HCT116 (cell line): ENCODE measurements around the gene PRXL2A.

Experiments
- CTCF ChIP-seq, 3 experiments: fragments of 200-600 bp in 1 of 3; sonication (generic) in 1 of 3; IDR thresholded peaks in 2 of 3; conservative IDR thresholded peaks in 1 of 3; 2 replicates each; pipeline ENCODE4 v1.5.1; 2012 to 2017; ENCODE audit warnings: low read depth in 2 of 3, low read length in 2 of 3, antibody characterized with exemption in 1 of 3, borderline replicate concordance in 1 of 3, control low read depth in 1 of 3, mild to moderate bottlenecking in 1 of 3, mixed read lengths in 1 of 3, mixed run types in 1 of 3, moderate library complexity in 1 of 3; ENCODE audit not compliant: insufficient read depth in 1 of 3
- EGR1 ChIP-seq: IDR thresholded peaks from 2 replicates; pipeline ENCODE4 v1.6.1; 2012; ENCODE audit warnings: low read depth
- ELF1 ChIP-seq: IDR thresholded peaks from 2 replicates; pipeline ENCODE4 v1.6.1; 2012; ENCODE audit warnings: low read depth, borderline replicate concordance
- EZH2 ChIP-seq: fragments of 200-600 bp; sonication (generic); IDR thresholded peaks from 2 replicates; pipeline ENCODE4 v1.6.1; 2017; ENCODE audit warnings: antibody characterized with exemption, mixed run types
- EZH2phosphoT487 ChIP-seq: fragments of 200-600 bp; IDR thresholded peaks from 2 replicates; pipeline ENCODE4 v1.6.1; 2018; ENCODE audit warnings: antibody characterized with exemption, borderline replicate concordance
- POLR2A ChIP-seq: IDR thresholded peaks from 2 replicates; pipeline ENCODE4 v1.7.0; 2011; ENCODE audit warnings: borderline replicate concordance; ENCODE audit not compliant: insufficient read depth, insufficient read length; ENCODE audit errors: extremely low read depth
- POLR2AphosphoS5 ChIP-seq: IDR thresholded peaks from 2 replicates; pipeline ENCODE4 v1.6.1; 2011; ENCODE audit warnings: mild to moderate bottlenecking, low read depth, low read length, moderate library complexity
- REST ChIP-seq: IDR thresholded peaks from 2 replicates; pipeline ENCODE4 v1.6.1; 2012; ENCODE audit warnings: low read depth
- SIN3A ChIP-seq: IDR thresholded peaks from 2 replicates; pipeline ENCODE4 v1.6.1; 2012; ENCODE audit warnings: low read depth
- SP1 ChIP-seq: IDR thresholded peaks from 2 replicates; pipeline ENCODE4 v1.6.1; 2012; ENCODE audit warnings: low read depth
- SRF ChIP-seq: IDR thresholded peaks from 2 replicates; pipeline ENCODE4 v1.6.1; 2012; ENCODE audit warnings: low read depth
- YY1 ChIP-seq: IDR thresholded peaks from 2 replicates; pipeline ENCODE4 v1.6.1; 2011; ENCODE audit warnings: low read length, low read depth, moderate library complexity, mild to moderate bottlenecking; ENCODE audit not compliant: insufficient replicate concordance; ENCODE audit errors: extremely low read depth
- ZFX ChIP-seq: fragments of 450-650 bp; IDR thresholded peaks from 2 replicates; pipeline ENCODE4 v1.6.1; 2017
- TF ChIP-seq, protein P1 (sequence below): IDR thresholded peaks from 2 replicates; pipeline ENCODE4 v1.6.1; 2012

- TF ChIP-seq ZFX (no peak), CTCF (IDR thresholded peaks at IDR 0.05 in 2 of 3, conservative IDR thresholded peaks at IDR 0.05 in 1 of 3; ENCODE audit: borderline replicate concordance in 1 of 3, insufficient read depth in 1 of 3, low read depth in 2 of 3, low read length in 2 of 3) (no peak), POLR2A (no peak), SIN3A (no peak), POLR2AphosphoS5 (no peak), SRF (no peak), SP1 (no peak), ELF1 (no peak), EZH2 (no peak), YY1 (no peak), EZH2phosphoT487 (no peak), EGR1 (no peak), REST (no peak)
- TF ChIP-seq, protein P1, sequence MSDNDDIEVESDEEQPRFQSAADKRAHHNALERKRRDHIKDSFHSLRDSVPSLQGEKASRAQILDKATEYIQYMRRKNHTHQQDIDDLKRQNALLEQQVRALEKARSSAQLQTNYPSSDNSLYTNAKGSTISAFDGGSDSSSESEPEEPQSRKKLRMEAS, result no peak
Measured at GRCh38 chr10:80433134-80433533, 24.8 kb downstream of the PRXL2A start.
